Measurements from ENCODE around the gene SMAD6.

SMAD6 gene

GRCh38 chr15:66765478-66766281 lies 63.6 kb downstream of the SMAD6 start:
- no peak for DNase-seq (ENCODE audit: low read depth, low spot score)
- ChIA-PET POLR2A (no interaction called here), CTCF (interaction anchor here (1.1 to 10.8 kb wide), 4 partner anchors 8 to 147 kb away, joined by 3 to 192 read pairs (median 37); no protein-coding TSS in a partner anchor)
- no peak overlapping the region for H3K4me3 ChIP-seq (ENCODE audit: low read depth, low read length)
- TF ChIP-seq, protein P1, sequence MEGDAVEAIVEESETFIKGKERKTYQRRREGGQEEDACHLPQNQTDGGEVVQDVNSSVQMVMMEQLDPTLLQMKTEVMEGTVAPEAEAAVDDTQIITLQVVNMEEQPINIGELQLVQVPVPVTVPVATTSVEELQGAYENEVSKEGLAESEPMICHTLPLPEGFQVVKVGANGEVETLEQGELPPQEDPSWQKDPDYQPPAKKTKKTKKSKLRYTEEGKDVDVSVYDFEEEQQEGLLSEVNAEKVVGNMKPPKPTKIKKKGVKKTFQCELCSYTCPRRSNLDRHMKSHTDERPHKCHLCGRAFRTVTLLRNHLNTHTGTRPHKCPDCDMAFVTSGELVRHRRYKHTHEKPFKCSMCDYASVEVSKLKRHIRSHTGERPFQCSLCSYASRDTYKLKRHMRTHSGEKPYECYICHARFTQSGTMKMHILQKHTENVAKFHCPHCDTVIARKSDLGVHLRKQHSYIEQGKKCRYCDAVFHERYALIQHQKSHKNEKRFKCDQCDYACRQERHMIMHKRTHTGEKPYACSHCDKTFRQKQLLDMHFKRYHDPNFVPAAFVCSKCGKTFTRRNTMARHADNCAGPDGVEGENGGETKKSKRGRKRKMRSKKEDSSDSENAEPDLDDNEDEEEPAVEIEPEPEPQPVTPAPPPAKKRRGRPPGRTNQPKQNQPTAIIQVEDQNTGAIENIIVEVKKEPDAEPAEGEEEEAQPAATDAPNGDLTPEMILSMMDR (IDR thresholded peaks at IDR 0.05; ENCODE audit: insufficient read depth, low read length, missing control alignments) = no peak

DNA sequence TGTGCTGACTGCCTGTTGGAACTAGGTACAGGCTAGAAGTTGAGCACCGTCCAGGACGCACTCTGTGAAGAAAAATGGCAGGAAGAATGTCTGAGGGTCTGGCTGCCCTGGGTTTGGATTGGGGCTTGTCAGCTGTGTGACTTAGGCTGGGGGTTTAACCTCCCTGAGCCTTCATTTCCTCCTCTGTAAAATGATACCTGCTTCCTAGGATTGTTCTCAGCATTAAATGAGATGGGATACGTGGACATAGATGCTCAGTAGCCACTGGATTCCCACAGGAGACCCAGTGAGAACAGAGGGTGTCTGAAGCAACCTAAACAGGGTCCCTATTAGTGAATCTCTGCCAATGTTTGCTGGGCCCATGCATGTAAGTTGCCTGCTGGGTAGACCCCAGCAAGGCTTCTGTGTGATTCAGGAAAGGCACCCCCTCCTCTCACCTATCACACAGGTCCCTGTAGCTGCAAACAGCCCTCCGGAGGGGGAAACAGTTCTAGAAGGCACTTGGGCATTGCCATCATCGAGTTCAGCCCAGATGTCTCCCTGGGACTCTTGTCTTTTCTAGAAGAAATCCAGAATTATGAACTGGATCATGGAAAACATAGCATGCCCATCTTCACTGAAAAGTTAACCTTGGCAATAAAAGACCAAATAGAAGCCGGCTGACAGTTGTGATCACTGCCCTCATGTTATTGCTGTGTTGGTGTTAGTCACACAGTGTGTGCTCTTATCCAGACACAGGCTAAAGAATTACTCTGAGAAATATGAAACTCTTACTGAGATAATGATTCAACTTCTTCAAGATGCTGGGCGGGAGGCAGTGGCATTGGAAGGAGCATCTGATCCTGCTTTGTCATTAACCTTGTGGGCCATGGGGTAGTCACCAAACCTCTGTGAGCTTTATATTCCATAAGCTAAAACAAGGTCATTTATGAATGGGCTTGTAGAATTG lies 64.5 kb downstream of the SMAD6 start:
- no peak overlapping the region for H3K4me3 ChIP-seq (ENCODE audit: low read depth, low read length)
- TF ChIP-seq, protein P1 (IDR thresholded peaks at IDR 0.05; ENCODE audit: insufficient read depth, low read length, missing control alignments) = no peak
- POLR2A ChIA-PET = no interaction called here
- no peak for DNase-seq (ENCODE audit: low read depth, low spot score)
- CTCF ChIA-PET = interaction anchor here (1.1 to 10.8 kb wide), 8 partner anchors 7 to 164 kb away, joined by 3 to 192 read pairs (median 6); no protein-coding TSS in a partner anchor

- ChIA-PET CTCF (interaction anchor here (1.1 to 10.8 kb wide), 9 partner anchors 8 to 165 kb away, joined by 3 to 192 read pairs (median 4); no protein-coding TSS in a partner anchor), POLR2A (no interaction called here)
- DNase-seq (ENCODE audit: low read depth, low spot score) = no peak
- H3K4me3 ChIP-seq (ENCODE audit: low read depth, low read length) = no peak overlapping the region
- TF ChIP-seq, protein P1 (IDR thresholded peaks at IDR 0.05; ENCODE audit: insufficient read depth, low read length, missing control alignments) = no peak
Observed at GRCh38 chr15:66767240-66767659, 65.2 kb downstream of the SMAD6 start.

DNA sequence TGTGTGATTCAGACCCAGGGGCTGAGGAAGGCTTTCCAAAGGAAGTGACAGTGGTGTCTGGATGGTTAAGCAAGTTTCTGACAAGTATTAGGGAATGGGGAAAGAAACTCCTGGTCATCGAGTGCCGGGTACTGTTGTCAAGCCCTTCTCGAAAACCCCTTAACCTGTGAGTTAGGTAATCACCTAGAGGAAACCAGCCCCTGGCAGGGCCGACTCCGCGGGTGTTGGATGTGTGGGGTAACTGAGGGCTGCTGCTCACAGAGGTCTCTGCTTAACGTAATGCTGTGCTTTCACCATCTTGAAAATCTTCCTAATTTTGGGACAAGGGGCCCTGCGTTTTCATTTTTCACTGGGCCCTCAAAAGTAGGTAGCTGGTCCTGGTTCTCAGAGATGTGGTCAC lies 67.0 kb downstream of the SMAD6 start:
- no peak overlapping the region for H3K4me3 ChIP-seq (ENCODE audit: low read depth, low read length)
- POLR2A ChIA-PET = no interaction called here
- TF ChIP-seq, protein P1 (IDR thresholded peaks at IDR 0.05; ENCODE audit: insufficient read depth, low read length, missing control alignments) = no peak
- no peak for DNase-seq (ENCODE audit: low read depth, low spot score)
- CTCF ChIA-PET = interaction anchor here (0.9 to 10.8 kb wide), 2 partner anchors 66 to 81 kb away, joined by 3 to 192 read pairs; no protein-coding TSS in a partner anchor

GRCh38 chr15:66770518-66771350 lies 68.7 kb downstream of the SMAD6 start:
- TF ChIP-seq, protein P1 (IDR thresholded peaks at IDR 0.05; ENCODE audit: insufficient read depth, low read length, missing control alignments) = no peak
- CTCF ChIA-PET = interaction anchor here (0.7 to 10.8 kb wide), 12 partner anchors 9 to 167 kb away, joined by 3 to 192 read pairs (median 5); partner anchors contain the start of gene SMAD6
- DNase-seq (ENCODE audit: low read depth, low spot score) = no peak
- H3K4me3 ChIP-seq (ENCODE audit: low read depth, low read length) = no peak overlapping the region
- POLR2A ChIA-PET = no interaction called here

All from AG04449 (cell line).